GM18951 (cell line): ENCODE measurements around the gene ST6GALNAC5.
"Not testable (repeated sequence)": the region's sequence is repeated elsewhere in the genome, so short reads cannot be mapped to it uniquely, and the experiment has no call there.

Experiments used
- POLR2A ChIP-seq: IDR thresholded peaks from 4 replicates; pipeline ENCODE4 v1.6.1; 2011; ENCODE audit warnings: mild to moderate bottlenecking; ENCODE audit not compliant: insufficient read length, insufficient read depth; ENCODE audit errors: extremely low read depth
- in situ Hi-C: fragments of 300-500 bp; cut with MboI; formaldehyde crosslinking; loops from one replicate; pipeline ENCODE4 v1.12.0; 2022; ENCODE audit warnings: low sequenced_read_pairs, mixed read lengths, inconsistent platforms; ENCODE audit not compliant: unreplicated experiment

Gene ST6GALNAC5

GRCh38 chr1:76959556-76959955 is 92.3 kb downstream of the ST6GALNAC5 start:
- in situ Hi-C loops = no loop called here
- no peak for TF ChIP-seq POLR2A

GRCh38 chr1:76961181-76961819 is 94.0 kb downstream of the ST6GALNAC5 start:
- no peak for TF ChIP-seq POLR2A
- in situ Hi-C loops = loop anchor here (10.0 kb wide), 1 partner anchor 54 kb away; no protein-coding TSS in a partner anchor

GRCh38 chr1:76961820-76962207 is 94.5 kb downstream of the ST6GALNAC5 start:
- in situ Hi-C loops = loop anchor here (10.0 kb wide), 1 partner anchor 53 kb away; no protein-coding TSS in a partner anchor
- TF ChIP-seq POLR2A = no peak

GRCh38 chr1:76981267-76981666 is 114.0 kb downstream of the ST6GALNAC5 start:
- in situ Hi-C loops = not testable (repeated sequence)

GRCh38 chr1:76989976-76990375 is 122.7 kb downstream of the ST6GALNAC5 start:
- no peak for TF ChIP-seq POLR2A
- in situ Hi-C loops = no loop called here

- no peak for TF ChIP-seq POLR2A
- in situ Hi-C loops = no loop called here
Observed at GRCh38 chr1:76993036-76993435, 125.8 kb downstream of the ST6GALNAC5 start.

GRCh38 chr1:76998582-76999223 is 131.4 kb downstream of the ST6GALNAC5 start:
- in situ Hi-C loops = no loop called here
- no peak for TF ChIP-seq POLR2A

GRCh38 chr1:77007675-77008074 is 140.4 kb downstream of the ST6GALNAC5 start:
- in situ Hi-C loops = no loop called here
- no peak for TF ChIP-seq POLR2A

GRCh38 chr1:77010937-77011336 is 143.7 kb downstream of the ST6GALNAC5 start:
- no peak for TF ChIP-seq POLR2A
- in situ Hi-C loops = loop anchor here (10.0 kb wide), 1 partner anchor 46 kb away; no protein-coding TSS in a partner anchor

- in situ Hi-C loops = loop anchor here (10.0 kb wide), 1 partner anchor 47 kb away; no protein-coding TSS in a partner anchor
Observed at GRCh38 chr1:77012066-77012465, 144.8 kb downstream of the ST6GALNAC5 start.

GRCh38 chr1:77014073-77014788 is 147.0 kb downstream of the ST6GALNAC5 start:
- in situ Hi-C loops = loop anchor here (10.0 kb wide), 1 partner anchor 49 kb away; no protein-coding TSS in a partner anchor
- no peak for TF ChIP-seq POLR2A

More at GRCh38 chr1:77012066-77012465, 144.8 kb downstream of the ST6GALNAC5 start:
- no peak for TF ChIP-seq POLR2A

- in situ Hi-C loops = loop anchor here (10.0 kb wide), 1 partner anchor 51 kb away; no protein-coding TSS in a partner anchor
- no peak for TF ChIP-seq POLR2A
Observed at GRCh38 chr1:77015748-77016341, 148.6 kb downstream of the ST6GALNAC5 start.

GRCh38 chr1:77016386-77016985 is 149.2 kb downstream of the ST6GALNAC5 start:
- in situ Hi-C loops = loop anchor here (10.0 kb wide), 1 partner anchor 52 kb away; no protein-coding TSS in a partner anchor
- TF ChIP-seq POLR2A = no peak
